ENCODE results near the gene PANK1. TPM values are rescaled to one million over a fixed set of nuclear protein-coding genes. Genes with fewer than 3 reads are reported as not detected.

PANK1 gene
- total RNA-seq, 3 donors from 2014 or later (not counting 1 experiment from before 2014, with no cell fraction given): 0.85 to 2.2 (median 1.4) TPM

GRCh38 chr10:89690027-89690426, 45.0 kb upstream of the PANK1 start:
- Mint-ChIP-seq H3K4me1 (peaks cover 0 to 6% of the 10 kb centered on the region in 2 donors), H3K4me3 (no peak overlapping the region), H3K36me3 (no peaks in the 10 kb centered on the region), H3K9me3 (no peaks in the 10 kb centered on the region), H3K27ac (no peak overlapping the region), H3K27me3 (ENCODE audit: low read depth in 2 of 2) (peaks cover 6 to 7% of the 10 kb centered on the region in 2 donors)
- Histone ChIP-seq H3K27ac (ENCODE audit: low read length) (no peak overlapping the region), H3K4me1 (ENCODE audit: control insufficient read depth, insufficient read depth, low read length) (no peaks in the 10 kb centered on the region), H3K27me3 (ENCODE audit: control insufficient read depth, insufficient read depth, low read length) (no peaks in the 10 kb centered on the region), H3K36me3 (ENCODE audit: control insufficient read depth, insufficient read depth, low read length) (no peaks in the 10 kb centered on the region), H3K4me3 (ENCODE audit: low read length) (no peak overlapping the region), H3K9me3 (ENCODE audit: control insufficient read depth, insufficient read depth, low read length) (no peaks in the 10 kb centered on the region)
- TF ChIP-seq CTCF (IDR thresholded peaks at IDR 0.05): no peak
- intact Hi-C loops (cut with micrococcal nuclease): no loop called here
- DNase-seq (no peak), ATAC-seq (no peak)
- 92% methylated on average over 1 of the region's 2 CpGs for WGBS (ENCODE audit: insufficient coverage)

GRCh38 chr10:89685936-89686335, 40.9 kb upstream of the PANK1 start:
- no peaks in the 10 kb centered on the region for H3K36me3 ChIP-seq (ENCODE audit: control insufficient read depth, insufficient read depth, low read length)
- TF ChIP-seq CTCF (IDR thresholded peaks at IDR 0.05): no peak
- ATAC-seq (peak in 1 of 3 donors; percentile 57), DNase-seq (no peak)
- no peak overlapping the region for H3K27ac ChIP-seq (ENCODE audit: low read length)
- Mint-ChIP-seq H3K4me1 (peaks cover 0 to 6% of the 10 kb centered on the region in 2 donors), H3K27me3 (ENCODE audit: low read depth in 2 of 2) (peaks cover 14 to 16% of the 10 kb centered on the region in 2 donors), H3K9me3 (no peaks in the 10 kb centered on the region), H3K27ac (no peak overlapping the region), H3K4me3 (no peak overlapping the region), H3K36me3 (no peaks in the 10 kb centered on the region)
- WGBS (ENCODE audit: insufficient coverage): 46% methylated on average over 4 of the region's 4 CpGs
- H3K9me3 ChIP-seq (ENCODE audit: control insufficient read depth, insufficient read depth, low read length): no peaks in the 10 kb centered on the region
- intact Hi-C loops (cut with micrococcal nuclease): no loop called here
- no peak overlapping the region for H3K4me3 ChIP-seq (ENCODE audit: low read length)
- H3K4me1 ChIP-seq (ENCODE audit: control insufficient read depth, insufficient read depth, low read length): no peaks in the 10 kb centered on the region
- no peaks in the 10 kb centered on the region for H3K27me3 ChIP-seq (ENCODE audit: control insufficient read depth, insufficient read depth, low read length)

GRCh38 chr10:89684604-89685003, 39.6 kb upstream of the PANK1 start:
- no peaks in the 10 kb centered on the region for H3K36me3 ChIP-seq (ENCODE audit: control insufficient read depth, insufficient read depth, low read length)
- Mint-ChIP-seq H3K4me3 (no peak overlapping the region), H3K27ac (no peak overlapping the region), H3K36me3 (no peaks in the 10 kb centered on the region), H3K9me3 (no peaks in the 10 kb centered on the region), H3K27me3 (ENCODE audit: low read depth in 2 of 2) (peaks cover 16 to 28% of the 10 kb centered on the region in 2 donors), H3K4me1 (peaks cover 0 to 6% of the 10 kb centered on the region in 2 donors)
- no peaks in the 10 kb centered on the region for H3K27me3 ChIP-seq (ENCODE audit: control insufficient read depth, insufficient read depth, low read length)
- DNase-seq: no peak
- 93% methylated on average over 2 of the region's 2 CpGs for WGBS (ENCODE audit: insufficient coverage)
- no peaks in the 10 kb centered on the region for H3K9me3 ChIP-seq (ENCODE audit: control insufficient read depth, insufficient read depth, low read length)
- ATAC-seq: no peak
- H3K4me3 ChIP-seq (ENCODE audit: low read length): no peak overlapping the region
- no peak overlapping the region for H3K27ac ChIP-seq (ENCODE audit: low read length)
- no peaks in the 10 kb centered on the region for H3K4me1 ChIP-seq (ENCODE audit: control insufficient read depth, insufficient read depth, low read length)
- no peak for TF ChIP-seq CTCF (IDR thresholded peaks at IDR 0.05)
- intact Hi-C loops (cut with micrococcal nuclease): no loop called here

GRCh38 chr10:89683883-89684282, 38.8 kb upstream of the PANK1 start:
- no peak for DNase-seq
- no peaks in the 10 kb centered on the region for H3K36me3 Mint-ChIP-seq
- Histone ChIP-seq H3K4me3 (ENCODE audit: low read length) (no peak overlapping the region), H3K4me1 (ENCODE audit: control insufficient read depth, insufficient read depth, low read length) (no peaks in the 10 kb centered on the region), H3K27me3 (ENCODE audit: control insufficient read depth, insufficient read depth, low read length) (no peaks in the 10 kb centered on the region), H3K27ac (ENCODE audit: low read length) (no peak overlapping the region), H3K9me3 (ENCODE audit: control insufficient read depth, insufficient read depth, low read length) (no peaks in the 10 kb centered on the region), H3K36me3 (ENCODE audit: control insufficient read depth, insufficient read depth, low read length) (no peaks in the 10 kb centered on the region)
- 80% methylated on average over 5 of the region's 5 CpGs for WGBS (ENCODE audit: insufficient coverage)
- H3K27me3 Mint-ChIP-seq (ENCODE audit: low read depth in 2 of 2): peaks cover 16 to 29% of the 10 kb centered on the region in 2 donors
- no peak for TF ChIP-seq CTCF (IDR thresholded peaks at IDR 0.05)
- no peak overlapping the region for H3K4me3 Mint-ChIP-seq
- no peaks in the 10 kb centered on the region for H3K9me3 Mint-ChIP-seq
- H3K27ac Mint-ChIP-seq: no peak overlapping the region
- H3K4me1 Mint-ChIP-seq: peaks cover 0 to 6% of the 10 kb centered on the region in 2 donors
- intact Hi-C loops (cut with micrococcal nuclease): no loop called here
- ATAC-seq: no peak
